GM12801 (cell line): ENCODE data around the gene HOXC5.

Experiments
- TF ChIP-seq, protein P1 (sequence below): IDR thresholded peaks from one replicate; pipeline ENCODE4 v1.5.1; 2011; ENCODE audit warnings: control low read depth; ENCODE audit not compliant: insufficient read length; ENCODE audit errors: extremely low read depth

HOXC5 gene

GRCh38 chr12:54021432-54022013 is 11.3 kb upstream of the HOXC5 start:
- TF ChIP-seq, protein P1, sequence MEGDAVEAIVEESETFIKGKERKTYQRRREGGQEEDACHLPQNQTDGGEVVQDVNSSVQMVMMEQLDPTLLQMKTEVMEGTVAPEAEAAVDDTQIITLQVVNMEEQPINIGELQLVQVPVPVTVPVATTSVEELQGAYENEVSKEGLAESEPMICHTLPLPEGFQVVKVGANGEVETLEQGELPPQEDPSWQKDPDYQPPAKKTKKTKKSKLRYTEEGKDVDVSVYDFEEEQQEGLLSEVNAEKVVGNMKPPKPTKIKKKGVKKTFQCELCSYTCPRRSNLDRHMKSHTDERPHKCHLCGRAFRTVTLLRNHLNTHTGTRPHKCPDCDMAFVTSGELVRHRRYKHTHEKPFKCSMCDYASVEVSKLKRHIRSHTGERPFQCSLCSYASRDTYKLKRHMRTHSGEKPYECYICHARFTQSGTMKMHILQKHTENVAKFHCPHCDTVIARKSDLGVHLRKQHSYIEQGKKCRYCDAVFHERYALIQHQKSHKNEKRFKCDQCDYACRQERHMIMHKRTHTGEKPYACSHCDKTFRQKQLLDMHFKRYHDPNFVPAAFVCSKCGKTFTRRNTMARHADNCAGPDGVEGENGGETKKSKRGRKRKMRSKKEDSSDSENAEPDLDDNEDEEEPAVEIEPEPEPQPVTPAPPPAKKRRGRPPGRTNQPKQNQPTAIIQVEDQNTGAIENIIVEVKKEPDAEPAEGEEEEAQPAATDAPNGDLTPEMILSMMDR = no peak

DNA sequence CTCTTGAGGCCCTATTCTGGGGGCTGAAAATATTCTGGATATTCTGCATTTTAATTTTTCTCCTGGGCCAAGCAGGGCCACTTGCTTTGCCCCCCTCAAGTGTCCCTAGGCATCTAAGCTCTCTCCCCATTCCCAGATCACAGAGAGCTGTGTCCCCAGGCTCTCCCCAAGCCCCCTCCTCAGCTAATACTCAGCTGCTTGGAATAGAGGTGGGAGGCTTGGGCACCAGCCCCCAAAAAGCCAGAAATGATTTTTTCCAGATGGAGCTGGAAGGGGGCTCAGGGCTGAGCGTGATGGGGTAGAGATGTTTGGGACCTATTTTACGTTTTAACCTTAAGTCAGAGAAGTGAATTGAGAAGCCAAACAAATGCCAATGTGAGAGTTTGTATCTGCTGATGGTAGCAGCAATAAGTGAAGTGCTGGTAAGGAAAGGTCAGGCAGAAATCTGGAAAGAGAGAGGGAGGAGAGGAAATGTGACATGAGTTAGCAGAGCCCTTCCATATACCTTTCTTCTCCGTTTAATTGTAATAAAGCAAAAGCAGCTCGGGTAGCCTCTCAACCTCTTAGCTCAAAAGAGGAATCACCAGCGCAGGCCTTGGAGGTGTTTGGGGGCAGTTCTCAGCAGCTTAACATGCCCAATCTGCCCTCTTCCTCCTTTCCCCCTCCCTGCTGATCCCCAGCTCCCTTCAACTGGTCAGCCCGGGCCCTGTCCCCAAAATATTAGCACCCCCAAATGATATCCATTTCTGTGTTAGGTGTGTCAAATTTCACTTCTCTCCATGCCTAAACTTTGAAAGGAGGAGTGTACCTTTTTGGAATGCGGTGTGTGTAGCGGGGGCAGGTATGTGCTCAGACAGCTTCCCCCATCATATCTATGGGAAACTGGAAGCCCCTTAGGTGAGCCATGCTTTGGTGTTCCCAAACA is 9.6 kb upstream of the HOXC5 start:
- TF ChIP-seq, protein P1 = no peak

DNA sequence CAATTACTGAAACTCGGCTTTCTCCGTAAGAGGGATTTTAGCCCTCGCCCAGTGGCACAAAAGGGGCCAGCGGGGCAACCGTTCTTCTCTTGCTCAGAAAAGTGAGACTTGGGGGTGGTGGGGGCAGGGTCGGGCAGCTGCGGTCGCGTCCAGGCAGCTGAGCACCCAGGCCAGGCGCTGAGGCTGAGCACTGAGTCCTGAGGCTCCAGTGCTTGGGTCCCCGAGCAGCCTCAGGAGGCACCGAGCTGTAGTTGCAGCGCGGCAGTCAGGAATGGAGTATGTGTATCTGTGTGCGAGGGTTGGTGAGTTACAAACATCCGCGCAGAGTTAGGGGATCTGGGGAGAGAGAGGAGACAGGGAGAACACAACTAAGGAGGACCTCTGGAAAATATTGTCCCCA is 8.7 kb upstream of the HOXC5 start:
- TF ChIP-seq, protein P1 = no peak

- TF ChIP-seq, protein P1 = no peak
Observed at GRCh38 chr12:54024581-54025305, 8.1 kb upstream of the HOXC5 start.

- TF ChIP-seq, protein P1 = no peak
Observed at GRCh38 chr12:54025499-54026405, 7.1 kb upstream of the HOXC5 start.

DNA sequence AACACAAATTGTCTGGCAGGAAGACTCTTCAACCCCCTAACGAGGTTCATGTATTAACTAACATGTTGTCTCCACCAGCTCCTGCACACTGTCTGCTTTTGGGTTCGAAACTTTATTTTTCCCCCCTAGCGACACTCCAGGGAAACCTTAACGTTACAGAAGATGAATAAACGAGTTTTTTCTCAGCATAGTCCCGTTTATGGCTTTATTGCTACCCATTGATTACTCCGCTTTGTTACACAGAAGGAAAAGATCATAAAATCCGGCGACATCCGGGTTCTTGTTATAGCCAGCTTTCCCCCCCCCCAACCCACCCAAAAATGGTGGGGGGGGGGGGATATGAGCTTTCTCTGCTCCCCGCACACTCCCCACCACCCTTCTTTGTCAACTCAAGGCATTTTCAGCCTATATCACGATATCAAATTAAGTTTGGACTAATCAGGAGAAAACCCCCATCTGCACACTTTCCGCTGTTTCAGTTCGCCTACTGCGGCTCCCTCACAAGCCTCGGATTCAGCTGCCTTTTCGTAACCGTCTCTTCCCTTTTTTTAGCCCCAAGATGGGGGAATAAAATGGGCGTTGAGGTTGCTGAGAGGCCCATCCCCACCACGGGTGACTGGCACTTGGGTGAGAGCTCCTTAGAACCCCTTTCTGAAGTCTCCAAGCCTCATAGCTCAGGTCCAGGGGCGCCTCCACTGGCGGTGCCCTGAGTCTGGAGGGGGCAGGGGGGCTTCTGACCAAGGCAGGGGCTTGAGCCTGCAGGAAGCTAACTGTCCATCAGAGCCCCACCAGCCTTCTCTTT is 6.0 kb upstream of the HOXC5 start:
- TF ChIP-seq, protein P1 = no peak
